Measurements from ENCODE around the gene MAGEB3.

DNA sequence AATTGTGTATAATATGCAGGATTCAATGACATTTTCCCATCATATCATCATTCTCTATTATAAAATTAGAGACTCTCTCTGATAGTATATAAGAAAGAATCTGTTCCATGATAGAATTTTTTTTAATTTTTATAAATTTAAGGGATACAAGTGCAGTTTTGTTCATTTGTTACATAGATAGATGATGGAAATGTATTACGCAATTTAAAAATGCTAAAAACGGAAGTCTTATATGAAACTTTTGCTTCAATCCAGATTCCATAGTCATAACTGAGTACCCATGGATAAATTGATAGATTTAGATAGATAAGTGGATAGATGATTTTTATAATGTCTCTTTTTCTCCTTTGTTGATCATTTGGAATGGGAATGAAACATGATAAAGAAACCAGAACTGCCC, 40.0 kb upstream of the MAGEB3 start:
- no peak for TF ChIP-seq SIN3A (IDR thresholded peaks at IDR 0.05; ENCODE audit: low read depth)
- TF ChIP-seq TCF7L2 (IDR thresholded peaks at IDR 0.05; ENCODE audit: borderline replicate concordance, extremely low read depth, insufficient read depth, insufficient read length): no peak
- TF ChIP-seq EZH2 (IDR thresholded peaks at IDR 0.05): no peak
- TF ChIP-seq, protein P1, sequence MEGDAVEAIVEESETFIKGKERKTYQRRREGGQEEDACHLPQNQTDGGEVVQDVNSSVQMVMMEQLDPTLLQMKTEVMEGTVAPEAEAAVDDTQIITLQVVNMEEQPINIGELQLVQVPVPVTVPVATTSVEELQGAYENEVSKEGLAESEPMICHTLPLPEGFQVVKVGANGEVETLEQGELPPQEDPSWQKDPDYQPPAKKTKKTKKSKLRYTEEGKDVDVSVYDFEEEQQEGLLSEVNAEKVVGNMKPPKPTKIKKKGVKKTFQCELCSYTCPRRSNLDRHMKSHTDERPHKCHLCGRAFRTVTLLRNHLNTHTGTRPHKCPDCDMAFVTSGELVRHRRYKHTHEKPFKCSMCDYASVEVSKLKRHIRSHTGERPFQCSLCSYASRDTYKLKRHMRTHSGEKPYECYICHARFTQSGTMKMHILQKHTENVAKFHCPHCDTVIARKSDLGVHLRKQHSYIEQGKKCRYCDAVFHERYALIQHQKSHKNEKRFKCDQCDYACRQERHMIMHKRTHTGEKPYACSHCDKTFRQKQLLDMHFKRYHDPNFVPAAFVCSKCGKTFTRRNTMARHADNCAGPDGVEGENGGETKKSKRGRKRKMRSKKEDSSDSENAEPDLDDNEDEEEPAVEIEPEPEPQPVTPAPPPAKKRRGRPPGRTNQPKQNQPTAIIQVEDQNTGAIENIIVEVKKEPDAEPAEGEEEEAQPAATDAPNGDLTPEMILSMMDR (IDR thresholded peaks at IDR 0.05 in 2 of 3, conservative IDR thresholded peaks at IDR 0.05 in 1 of 3; ENCODE audit: borderline replicate concordance in 1 of 3, insufficient read depth in 1 of 3, low read depth in 2 of 3, low read length in 2 of 3): no peak
- TF ChIP-seq POLR2A (IDR thresholded peaks at IDR 0.05; ENCODE audit: borderline replicate concordance, extremely low read depth, insufficient read depth, insufficient read length): no peak
- TF ChIP-seq POLR2AphosphoS5 (IDR thresholded peaks at IDR 0.05; ENCODE audit: low read depth, low read length): no peak
- TF ChIP-seq EZH2phosphoT487 (IDR thresholded peaks at IDR 0.05; ENCODE audit: borderline replicate concordance): no peak
- TF ChIP-seq, protein P2, sequence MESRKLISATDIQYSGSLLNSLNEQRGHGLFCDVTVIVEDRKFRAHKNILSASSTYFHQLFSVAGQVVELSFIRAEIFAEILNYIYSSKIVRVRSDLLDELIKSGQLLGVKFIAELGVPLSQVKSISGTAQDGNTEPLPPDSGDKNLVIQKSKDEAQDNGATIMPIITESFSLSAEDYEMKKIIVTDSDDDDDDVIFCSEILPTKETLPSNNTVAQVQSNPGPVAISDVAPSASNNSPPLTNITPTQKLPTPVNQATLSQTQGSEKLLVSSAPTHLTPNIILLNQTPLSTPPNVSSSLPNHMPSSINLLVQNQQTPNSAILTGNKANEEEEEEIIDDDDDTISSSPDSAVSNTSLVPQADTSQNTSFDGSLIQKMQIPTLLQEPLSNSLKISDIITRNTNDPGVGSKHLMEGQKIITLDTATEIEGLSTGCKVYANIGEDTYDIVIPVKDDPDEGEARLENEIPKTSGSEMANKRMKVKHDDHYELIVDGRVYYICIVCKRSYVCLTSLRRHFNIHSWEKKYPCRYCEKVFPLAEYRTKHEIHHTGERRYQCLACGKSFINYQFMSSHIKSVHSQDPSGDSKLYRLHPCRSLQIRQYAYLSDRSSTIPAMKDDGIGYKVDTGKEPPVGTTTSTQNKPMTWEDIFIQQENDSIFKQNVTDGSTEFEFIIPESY (IDR thresholded peaks at IDR 0.05; ENCODE audit: extremely low read depth, insufficient replicate concordance, low read length): no peak
- TF ChIP-seq RAD21 (IDR thresholded peaks at IDR 0.05; ENCODE audit: low read depth): no peak
- TF ChIP-seq YY1 (IDR thresholded peaks at IDR 0.05; ENCODE audit: extremely low read depth, insufficient replicate concordance, low read depth, low read length): no peak
